A673 (cell line): ENCODE results near the gene NR5A1. TPM values are rescaled to one million over a fixed set of nuclear protein-coding genes. Genes with fewer than 3 reads are reported as not detected.

Experiments used
- BruUV-seq: library from RNA; stranded (reverse); fragments of 400-500 nt; replicated peaks from 2 replicates; lab custom pipeline; 2021; lab: Mats Ljungman, UMichigan
- CTCF ChIA-PET: fragments of 300-600 bp; sonication (Branson Sonifier 250); formaldehyde crosslinking; loops from one replicate; lab custom pipeline; 2022; ENCODE audit warnings: antibody characterized with exemption; lab: Charles Lee
- POLR2A ChIA-PET: fragments of 300-600 bp; sonication (Branson Sonifier 250); formaldehyde crosslinking; loops from one replicate; lab custom pipeline; 2022; ENCODE audit warnings: antibody characterized with exemption; ENCODE audit not compliant: low non-redundant PET; lab: Charles Lee
- DNase-seq: peaks from one replicate; pipeline ENCODE4 v3.0.0-alpha.2; 2015; ENCODE audit warnings: low spot score
- H3K27ac ChIP-seq: fragments of 200-600 bp; sonication (generic); 2 replicates; pipeline ENCODE4 v1.5.1; 2016; ENCODE audit warnings: mixed run types, low read depth, mild to moderate bottlenecking, mixed read lengths, antibody characterized with exemption, low read length; ENCODE audit not compliant: poor library complexity, severe bottlenecking
- H3K27me3 ChIP-seq: fragments of 200-600 bp; sonication (generic); replicated peaks from 2 replicates; pipeline ENCODE4 v1.6.1; 2017; ENCODE audit warnings: mixed run types, low read depth, mild to moderate bottlenecking, mixed read lengths, antibody characterized with exemption, low read length; ENCODE audit not compliant: insufficient read depth, poor library complexity
- H3K36me3 ChIP-seq: fragments of 200-600 bp; sonication (generic); 2 replicates; pipeline ENCODE4 v1.6.1; 2016; ENCODE audit warnings: mixed run types, mild to moderate bottlenecking, mixed read lengths, antibody characterized with exemption, low read length; ENCODE audit not compliant: insufficient read depth, poor library complexity, severe bottlenecking
- H3K4me1 ChIP-seq: fragments of 200-600 bp; sonication (generic); 2 replicates; pipeline ENCODE4 v1.6.1; 2017; ENCODE audit warnings: mixed run types, mild to moderate bottlenecking, mixed read lengths, antibody characterized with exemption, low read length; ENCODE audit not compliant: insufficient read depth, poor library complexity, severe bottlenecking
- H3K4me3 ChIP-seq: fragments of 200-600 bp; sonication (generic); 2 replicates; pipeline ENCODE4 v1.5.1; 2016; ENCODE audit warnings: low read depth, mixed run types, mild to moderate bottlenecking, mixed read lengths, low read length; ENCODE audit not compliant: poor library complexity, severe bottlenecking
- H3K9me3 ChIP-seq: fragments of 200-600 bp; sonication (generic); 2 replicates; pipeline ENCODE4 v1.6.1; 2016; ENCODE audit warnings: mixed run types, low read depth, mild to moderate bottlenecking, mixed read lengths, antibody characterized with exemption, low read length; ENCODE audit not compliant: poor library complexity, severe bottlenecking
- CTCF ChIP-seq: fragments of 300-800, 200-600 bp; sonication (generic); conservative IDR thresholded peaks from 2 replicates; pipeline ENCODE4 v1.5.1; 2017; ENCODE audit warnings: low read depth, mild to moderate bottlenecking, antibody characterized with exemption, low read length, moderate library complexity, mixed read lengths
- EZH2 ChIP-seq: fragments of 200-600 bp; sonication (generic); IDR thresholded peaks from 2 replicates; pipeline ENCODE4 v1.6.1; 2017; ENCODE audit warnings: borderline replicate concordance, low read depth, mild to moderate bottlenecking, mixed read lengths, antibody characterized with exemption, low read length; ENCODE audit not compliant: poor library complexity, severe bottlenecking
- intact Hi-C: fragments of 100-400 bp; cut with micrococcal nuclease; formaldehyde crosslinking; loops from one replicate; pipeline ENCODE4 v1.10.0; 2022; ENCODE audit not compliant: unreplicated experiment
- total RNA-seq: library from RNA; stranded (reverse); gene quantifications from 2 replicates; pipeline ENCODE4 v1.2.3, GENCODE V29; 2021

The NR5A1 gene
- total RNA-seq, 1 experiment from 2014 or later = not detected

- Histone ChIP-seq H3K9me3 (no peaks in the 10 kb centered on the region), H3K27ac (no peak overlapping the region), H3K36me3 (no peaks in the 10 kb centered on the region), H3K4me3 (no peak overlapping the region), H3K27me3 (no peaks in the 10 kb centered on the region), H3K4me1 (peaks cover 3% of the 10 kb centered on the region)
- intact Hi-C loops = loop anchor here (5.0 kb wide), 2 partner anchors 65 to 205 kb away; no protein-coding TSS in a partner anchor
- no peak for DNase-seq
- ChIA-PET CTCF (interaction anchor here (0.6 to 1.9 kb wide), 6 partner anchors 65 to 1109 kb away, joined by 3 to 12 read pairs (median 4); partner anchors contain the start of gene WDR38), POLR2A (no interaction called here)
- BruUV-seq = no TSS peak
- TF ChIP-seq CTCF = no peak
- TF ChIP-seq EZH2 = no peak
Measured at GRCh38 chr9:124552273-124552605, 45.0 kb upstream of the NR5A1 start.

GRCh38 chr9:124551472-124552272 is 44.5 kb upstream of the NR5A1 start:
- Histone ChIP-seq H3K4me1 (peaks cover 3% of the 10 kb centered on the region), H3K4me3 (no peak overlapping the region), H3K36me3 (no peaks in the 10 kb centered on the region), H3K9me3 (no peaks in the 10 kb centered on the region), H3K27me3 (no peaks in the 10 kb centered on the region), H3K27ac (no peak overlapping the region)
- BruUV-seq = no TSS peak
- TF ChIP-seq CTCF (peak; percentile 88), EZH2 (no peak)
- DNase-seq = peak; percentile 73
- POLR2A ChIA-PET = interaction anchor here (0.6 kb wide), 1 partner anchor 144 kb away, joined by 7 read pairs; no protein-coding TSS in a partner anchor
- intact Hi-C loops = loop anchor here (1.0 to 5.0 kb wide), 3 partner anchors 66 to 206 kb away; no protein-coding TSS in a partner anchor
- CTCF ChIA-PET = interaction anchor here (0.6 to 1.9 kb wide), 7 partner anchors 15 to 1108 kb away, joined by 3 to 12 read pairs (median 4); partner anchors contain the start of gene WDR38

- TF ChIP-seq EZH2 = no peak
- TF ChIP-seq CTCF = no peak
- Histone ChIP-seq H3K27ac (no peak overlapping the region), H3K4me3 (no peak overlapping the region), H3K4me1 (peaks cover 3% of the 10 kb centered on the region), H3K36me3 (no peaks in the 10 kb centered on the region), H3K9me3 (no peaks in the 10 kb centered on the region), H3K27me3 (no peaks in the 10 kb centered on the region)
- intact Hi-C loops = loop anchor here (5.0 kb wide), 2 partner anchors 67 to 207 kb away; no protein-coding TSS in a partner anchor
- DNase-seq = no peak
- POLR2A ChIA-PET = no interaction called here
- CTCF ChIA-PET = no interaction called here
- no TSS peak for BruUV-seq
Measured at GRCh38 chr9:124550072-124550471, 42.9 kb upstream of the NR5A1 start.
